ENCODE results near the gene TPP2.

- TF ChIP-seq CTCF (IDR thresholded peaks at IDR 0.05; ENCODE audit: low read depth, low read length, missing input control), result no peak
- TF ChIP-seq JUND (IDR thresholded peaks at IDR 0.05), result no peak
- TF ChIP-seq RAD21 (IDR thresholded peaks at IDR 0.05), result no peak
- no peak for TF ChIP-seq YY1 (IDR thresholded peaks at IDR 0.05)
- no peak for TF ChIP-seq SP1 (IDR thresholded peaks at IDR 0.05)
- no peak for TF ChIP-seq ZBTB33 (IDR thresholded peaks at IDR 0.05)
- TF ChIP-seq RXRA (IDR thresholded peaks at IDR 0.05), result no peak
- no peak for TF ChIP-seq GABPA (IDR thresholded peaks at IDR 0.05 in 1 of 2, conservative IDR thresholded peaks at IDR 0.05 in 1 of 2)
- no peak for TF ChIP-seq TAF1 (conservative IDR thresholded peaks at IDR 0.05)
- no peak for TF ChIP-seq ATF3 (IDR thresholded peaks at IDR 0.05)
- TF ChIP-seq HNF4A (conservative IDR thresholded peaks at IDR 0.05), result no peak
These were observed 118.7 kb downstream of the TPP2 start for GRCh38 chr13:102715447-102715846.

Measured in liver (tissue), 3 donors.